Posterior cingulate gyrus (tissue), 11 donors: Measurements from ENCODE around the gene CLSTN1.
"Not testable (repeated sequence)": the region's sequence is repeated elsewhere in the genome, so short reads cannot be mapped to it uniquely, and the experiment has no call there.

Experiments used
- DNase-seq, 10 donors: peaks; one replicate each; pipeline versions ENCODE4 v3.0.0 to v3.0.0-alpha.2; 2020 to 2021; ENCODE audit warnings: mixed read lengths in 3 of 10
- intact Hi-C: fragments of 100-400 bp; cut with DNase I; formaldehyde crosslinking; loops from one replicate; pipeline ENCODE4 v1.15.1; 2023

CLSTN1 gene

DNA sequence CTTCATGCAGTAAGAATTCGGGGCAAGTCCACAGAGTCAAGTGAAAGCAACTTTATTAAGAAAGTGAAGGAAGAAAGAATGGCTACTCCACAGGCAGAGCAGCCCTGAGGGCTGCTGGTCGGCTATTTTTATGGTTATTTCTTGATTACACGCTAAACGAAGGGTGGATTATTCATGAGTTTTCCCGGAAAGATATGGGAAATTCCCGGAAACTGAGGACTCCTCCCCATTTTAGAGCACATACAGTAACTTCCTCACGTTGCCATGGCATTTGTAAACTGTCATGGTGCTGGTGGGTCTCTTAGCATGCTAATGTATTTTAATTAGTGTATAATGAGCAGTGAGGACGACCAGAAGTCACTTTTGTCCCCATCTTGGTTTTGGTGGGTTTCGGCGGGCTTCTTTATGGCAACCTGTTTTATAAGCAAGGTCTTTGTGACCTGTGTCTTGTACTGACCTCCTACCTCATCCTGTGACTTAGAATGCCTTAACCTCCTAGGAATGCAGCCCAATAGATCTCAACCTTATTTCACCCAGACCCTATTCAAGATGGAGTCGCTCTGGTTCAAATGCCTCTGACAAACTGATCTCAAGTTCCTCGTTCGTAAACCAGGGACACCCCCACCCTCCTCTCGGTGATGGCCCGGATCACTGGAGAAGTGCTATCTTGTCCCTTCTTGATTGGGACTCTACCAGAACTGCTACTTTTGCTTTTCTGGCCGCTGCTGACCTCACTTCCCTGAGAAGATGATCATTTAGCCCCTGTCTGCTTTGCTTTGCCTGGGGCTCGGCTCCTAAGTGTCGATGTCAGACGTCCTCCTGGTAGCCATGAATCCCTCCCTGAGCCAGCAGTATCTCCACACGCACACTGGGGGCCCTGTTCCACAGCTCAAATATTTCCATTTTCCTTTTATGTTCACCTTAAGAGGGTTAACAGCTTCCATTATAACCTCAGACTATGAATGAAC is 48.8 kb downstream of the CLSTN1 start:
- DNase-seq: peak in 1 of 10 donors; percentile 3

DNA sequence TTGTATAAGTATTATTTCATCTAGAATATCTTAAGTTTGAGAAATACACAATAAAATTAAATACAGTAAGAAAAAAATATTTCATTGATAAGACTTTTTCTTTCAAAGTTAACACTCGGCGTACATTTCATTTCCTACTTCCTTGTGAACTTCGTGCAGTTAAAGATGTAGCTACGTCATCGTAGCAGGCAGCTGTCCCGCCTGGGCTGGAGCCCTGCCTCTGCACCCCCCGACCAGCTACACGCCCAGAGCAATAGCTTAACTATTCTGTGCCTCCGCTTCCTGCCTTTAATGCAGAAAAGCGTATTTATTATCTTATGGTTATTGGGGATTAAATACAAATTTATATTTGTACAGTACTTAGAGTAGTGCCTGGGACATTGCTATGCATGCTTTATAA is 53.5 kb downstream of the CLSTN1 start:
- intact Hi-C loops: no loop called here
- peak in 2 of 10 donors; percentile 22 to 33 for DNase-seq

More for the DNA sequence above, 48.8 kb downstream of the CLSTN1 start:
- intact Hi-C loops: no loop called here

GRCh38 chr1:9768983-9769382 is 54.8 kb downstream of the CLSTN1 start:
- peak in 1 of 10 donors; percentile 27 for DNase-seq
- intact Hi-C loops: no loop called here

DNA sequence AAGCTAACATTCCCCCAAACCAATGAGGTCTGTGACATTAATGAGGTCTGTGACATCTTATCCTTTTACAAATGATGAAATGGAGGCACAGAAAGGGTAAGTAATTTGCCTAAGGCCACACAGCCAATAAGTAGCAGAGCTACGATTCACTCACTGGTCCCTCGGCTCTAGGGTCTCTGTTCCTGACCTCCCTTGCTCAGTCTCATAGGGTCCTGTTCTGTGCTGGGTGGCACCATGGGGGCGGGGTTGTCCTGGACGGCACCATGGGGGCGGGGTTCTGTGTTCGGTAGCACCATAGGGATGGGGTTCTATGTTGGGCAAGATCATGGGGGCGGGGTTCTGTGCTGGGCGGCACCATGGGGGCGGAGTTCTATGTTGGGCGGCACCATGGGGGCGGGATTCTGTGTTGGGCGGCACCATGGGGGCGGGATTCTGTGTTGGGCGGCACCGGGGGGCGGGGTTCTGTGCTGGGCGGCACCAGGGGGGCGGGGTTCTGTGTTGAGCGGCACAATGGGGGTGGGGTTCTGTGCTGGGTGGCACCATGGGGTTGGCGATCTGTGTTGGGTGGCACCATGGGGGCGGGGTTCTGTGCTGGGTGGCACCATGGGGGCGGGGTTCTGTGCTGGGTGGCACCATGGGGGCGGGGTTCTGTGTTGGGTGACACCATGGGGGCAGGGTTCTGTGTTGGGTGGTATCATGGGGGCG is 55.6 kb downstream of the CLSTN1 start:
- peak in 2 of 10 donors; percentile 48 to 70 for DNase-seq
- intact Hi-C loops: no loop called here

GRCh38 chr1:9766759-9767442 is 56.9 kb downstream of the CLSTN1 start:
- DNase-seq: peak in 4 of 10 donors; percentile 28 to 73 (median 54)

GRCh38 chr1:9764550-9764949 is 59.2 kb downstream of the CLSTN1 start:
- intact Hi-C loops: no loop called here
- DNase-seq: peak in 1 of 10 donors; percentile 6

More at GRCh38 chr1:9766759-9767442, 56.9 kb downstream of the CLSTN1 start:
- intact Hi-C loops: no loop called here

GRCh38 chr1:9763914-9764313 is 59.9 kb downstream of the CLSTN1 start:
- no peak for DNase-seq
- intact Hi-C loops: no loop called here

- intact Hi-C loops: not testable (repeated sequence)
- DNase-seq: peak in 1 of 10 donors; percentile 47
Observed at GRCh38 chr1:9762446-9762845, 61.3 kb downstream of the CLSTN1 start.

DNA sequence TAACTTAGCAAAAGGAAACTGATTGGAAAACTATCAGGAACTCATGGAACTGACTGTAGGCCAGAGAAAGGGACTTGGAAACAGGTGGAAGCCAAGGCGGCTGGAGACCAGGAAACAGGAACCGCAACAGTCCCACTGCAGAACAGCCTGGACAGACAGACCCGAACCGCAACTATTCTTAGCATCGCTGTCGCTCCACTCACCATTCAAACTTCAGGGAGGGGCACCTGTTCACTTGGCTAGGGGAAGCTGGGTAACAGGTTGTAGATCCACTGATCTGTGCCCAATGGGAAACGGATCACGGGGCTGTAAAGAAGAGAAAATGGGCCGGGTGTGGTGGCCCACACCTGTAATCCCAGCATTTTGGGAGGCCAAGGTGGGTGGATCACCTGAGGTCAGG is 61.9 kb downstream of the CLSTN1 start:
- intact Hi-C loops: no loop called here
- DNase-seq: peak in 1 of 10 donors; percentile 11

- DNase-seq: peak in 1 of 10 donors; percentile 16
- intact Hi-C loops: no loop called here
Observed at GRCh38 chr1:9760824-9761223, 62.9 kb downstream of the CLSTN1 start.

DNA sequence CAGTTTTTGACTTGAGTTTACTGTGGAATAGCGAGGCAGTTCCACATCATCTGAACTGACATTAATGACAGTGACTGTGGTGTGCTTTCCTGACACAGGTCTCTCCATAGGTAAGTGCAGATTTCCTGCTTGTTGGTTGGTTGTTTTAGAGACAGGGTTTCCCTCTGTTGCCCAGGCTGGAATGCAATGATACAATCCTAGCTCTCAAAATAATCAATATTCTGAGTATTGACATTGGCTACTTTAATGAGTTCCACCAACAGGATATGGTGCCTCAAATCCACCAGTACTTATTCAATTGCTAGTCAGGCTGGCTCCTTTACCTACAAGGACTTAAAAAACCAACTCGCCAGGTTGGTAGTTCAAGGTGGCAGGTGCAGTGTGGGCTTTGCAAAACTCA is 63.8 kb downstream of the CLSTN1 start:
- intact Hi-C loops: no loop called here
- peak in 1 of 10 donors; percentile 22 for DNase-seq

GRCh38 chr1:9758559-9759121 is 65.1 kb downstream of the CLSTN1 start:
- peak in 2 of 10 donors; percentile 49 to 72 for DNase-seq
- intact Hi-C loops: no loop called here

DNA sequence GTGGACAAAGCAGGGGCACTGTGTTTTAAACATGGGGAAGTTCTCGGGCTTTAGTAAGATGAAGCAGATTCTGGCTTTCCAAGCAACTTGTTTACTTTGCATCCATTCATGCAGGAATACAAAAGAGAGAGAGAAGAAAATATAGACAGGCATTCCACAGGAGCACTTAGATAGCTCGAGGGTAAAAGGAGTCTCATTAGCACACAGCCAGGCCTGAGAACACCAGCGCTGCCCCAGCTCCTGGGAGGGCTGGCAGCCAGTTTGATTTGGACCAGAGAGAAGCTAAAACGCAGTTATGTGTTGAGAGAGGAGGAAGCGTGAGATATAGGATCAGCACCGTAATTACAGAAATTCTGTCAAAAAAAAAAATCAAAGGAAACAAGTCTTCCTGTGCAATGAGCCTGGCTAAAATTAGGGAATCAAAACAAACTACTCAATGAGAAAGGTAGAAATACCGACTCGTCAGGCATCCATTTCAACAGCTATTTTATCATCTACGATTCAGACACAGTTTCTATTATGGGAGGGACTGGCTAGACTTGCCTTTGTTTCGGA is 68.2 kb downstream of the CLSTN1 start:
- intact Hi-C loops: no loop called here
- DNase-seq: peak in 2 of 10 donors; percentile 66 to 82

- DNase-seq: peak in 5 of 10 donors; percentile 48 to 89 (median 76)
- intact Hi-C loops: no loop called here
Observed at GRCh38 chr1:9753121-9753531, 70.6 kb downstream of the CLSTN1 start.

DNA sequence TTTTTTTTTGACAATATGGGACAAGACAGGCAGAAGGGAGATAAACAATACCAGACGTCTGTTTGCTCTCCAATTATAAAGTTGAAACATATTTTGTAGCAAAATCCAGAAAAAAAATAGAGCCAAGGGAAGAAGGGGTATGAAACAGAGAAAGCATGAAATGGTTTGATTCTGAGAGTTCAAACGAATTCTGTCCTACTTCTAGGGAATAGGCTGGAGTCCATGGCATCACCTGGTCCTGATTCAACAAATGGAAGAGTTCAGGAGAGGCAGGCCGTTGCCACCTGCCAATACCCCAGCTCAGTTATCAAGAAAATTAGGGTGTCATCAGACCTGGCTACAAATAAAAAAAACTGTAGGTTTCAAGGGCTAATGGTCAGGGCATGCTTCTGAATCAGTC is 71.8 kb downstream of the CLSTN1 start:
- intact Hi-C loops: no loop called here
- DNase-seq: no peak

GRCh38 chr1:9749361-9749760 is 74.4 kb downstream of the CLSTN1 start:
- intact Hi-C loops: no loop called here
- peak in 2 of 10 donors; percentile 69 to 78 for DNase-seq

GRCh38 chr1:9748391-9748790 is 75.4 kb downstream of the CLSTN1 start:
- intact Hi-C loops: not testable (repeated sequence)

GRCh38 chr1:9746651-9747050 is 77.1 kb downstream of the CLSTN1 start:
- intact Hi-C loops: no loop called here
- DNase-seq: peak in 2 of 10 donors; percentile 23 to 46

More at GRCh38 chr1:9748391-9748790, 75.4 kb downstream of the CLSTN1 start:
- peak in 2 of 10 donors; percentile 51 to 70 for DNase-seq

GRCh38 chr1:9746211-9746610 is 77.6 kb downstream of the CLSTN1 start:
- intact Hi-C loops: no loop called here
- peak in 2 of 10 donors; percentile 10 to 24 for DNase-seq
